Activated naive CD4-positive, alpha-beta T cell (primary cell): ENCODE results near the gene RPS6KA2.

Experiments used
- DNase-seq, 4 experiments: peaks; one replicate each; lab custom pipeline; 2025; lab: John Stamatoyannopoulos, UW

The RPS6KA2 gene

GRCh38 chr6:166615059-166615770 lies 11.8 kb downstream of the RPS6KA2 start:
- no peak for DNase-seq

- no peak for DNase-seq
Measured at GRCh38 chr6:166614589-166614988, 12.5 kb downstream of the RPS6KA2 start.

GRCh38 chr6:166614171-166614583 lies 12.9 kb downstream of the RPS6KA2 start:
- no peak for DNase-seq

GRCh38 chr6:166613027-166613426 lies 14.0 kb downstream of the RPS6KA2 start:
- no peak for DNase-seq

- DNase-seq: no peak
Measured at GRCh38 chr6:166612471-166612881, 14.6 kb downstream of the RPS6KA2 start.

GRCh38 chr6:166611631-166612030 lies 15.4 kb downstream of the RPS6KA2 start:
- DNase-seq: no peak

- no peak for DNase-seq
Measured at GRCh38 chr6:166610069-166610468, 17.0 kb downstream of the RPS6KA2 start.

GRCh38 chr6:166608774-166609173 lies 18.3 kb downstream of the RPS6KA2 start:
- DNase-seq: no peak

GRCh38 chr6:166605752-166606151 lies 21.3 kb downstream of the RPS6KA2 start:
- no peak for DNase-seq

GRCh38 chr6:166604911-166605310 lies 22.1 kb downstream of the RPS6KA2 start:
- no peak for DNase-seq

GRCh38 chr6:166604328-166604727 lies 22.7 kb downstream of the RPS6KA2 start:
- DNase-seq: no peak

GRCh38 chr6:166603043-166603690 lies 23.9 kb downstream of the RPS6KA2 start:
- DNase-seq: no peak

GRCh38 chr6:166601956-166602355 lies 25.1 kb downstream of the RPS6KA2 start:
- DNase-seq: no peak

- DNase-seq: no peak
Measured at GRCh38 chr6:166600931-166601330, 26.1 kb downstream of the RPS6KA2 start.

GRCh38 chr6:166599205-166599604 lies 27.8 kb downstream of the RPS6KA2 start:
- DNase-seq: no peak

GRCh38 chr6:166598441-166599138 lies 28.5 kb downstream of the RPS6KA2 start:
- no peak for DNase-seq

GRCh38 chr6:166597711-166598440 lies 29.2 kb downstream of the RPS6KA2 start:
- DNase-seq: no peak

GRCh38 chr6:166596776-166597507 lies 30.1 kb downstream of the RPS6KA2 start:
- no peak for DNase-seq

- no peak for DNase-seq
Measured at GRCh38 chr6:166595949-166596348, 31.1 kb downstream of the RPS6KA2 start.

- no peak for DNase-seq
Measured at GRCh38 chr6:166595061-166595780, 31.8 kb downstream of the RPS6KA2 start.

- DNase-seq: no peak
Measured at GRCh38 chr6:166592821-166593220, 34.2 kb downstream of the RPS6KA2 start.
